Measurements from ENCODE around the gene USP30.
"Not testable (repeated sequence)": the region's sequence is repeated elsewhere in the genome, so short reads cannot be mapped to it uniquely, and the experiment has no call there.

USP30 gene

DNA sequence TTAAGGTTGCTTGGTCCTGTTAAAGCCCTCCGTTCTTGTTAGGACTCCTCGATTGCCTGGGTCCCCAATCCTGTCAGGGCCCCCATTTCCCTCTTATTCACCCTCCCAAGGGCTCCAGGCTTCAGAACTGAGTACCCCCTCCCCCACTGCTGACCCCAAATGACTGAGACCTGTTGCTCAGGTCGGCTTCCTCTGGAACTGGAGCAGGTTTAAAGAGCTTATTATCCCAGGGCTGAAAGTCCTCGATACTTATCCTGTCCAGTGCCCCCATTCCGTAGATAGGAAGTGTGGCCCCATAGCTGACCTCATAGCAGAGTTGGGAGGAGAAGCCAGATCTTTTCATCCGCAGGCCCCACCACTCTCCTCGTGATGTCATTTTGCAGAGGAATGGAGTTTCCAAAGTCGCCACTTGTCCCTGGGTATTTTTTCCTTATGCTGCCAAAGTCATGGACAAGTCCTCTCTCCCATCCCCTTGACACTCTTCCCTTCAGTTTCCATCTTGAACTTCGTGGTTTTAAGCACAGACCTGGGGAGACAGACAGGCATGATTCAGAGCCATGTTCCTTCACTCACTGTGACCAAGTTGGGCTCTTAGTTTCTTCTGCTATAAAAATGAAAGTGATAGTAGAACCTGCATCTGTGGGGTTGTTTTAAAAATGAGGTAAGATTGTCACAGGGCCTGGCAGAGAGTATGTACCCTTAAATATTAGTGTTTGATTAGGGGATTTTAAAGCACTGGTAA is 1.2 kb downstream of the USP30 start:
- no peak for DNase-seq

DNA sequence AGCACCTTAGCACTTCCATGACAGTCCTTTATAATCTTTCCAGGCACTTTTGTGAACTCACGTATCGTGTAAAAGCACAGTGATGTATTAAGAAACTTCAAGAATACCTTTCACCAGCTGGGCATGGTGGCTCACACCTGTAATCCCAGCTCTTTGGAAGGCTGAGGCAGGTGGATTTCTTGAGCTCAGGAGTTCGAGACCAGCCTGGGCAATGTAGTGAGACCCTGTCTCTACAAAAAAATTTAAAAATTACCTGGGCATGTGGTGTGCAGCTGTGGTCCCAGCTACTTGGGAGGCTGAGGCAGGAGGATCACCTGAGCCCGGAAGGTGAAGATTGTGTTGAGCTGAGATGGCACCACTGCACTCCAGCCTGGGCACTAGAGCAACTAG is 1.7 kb downstream of the USP30 start:
- not testable (repeated sequence) for DNase-seq

DNA sequence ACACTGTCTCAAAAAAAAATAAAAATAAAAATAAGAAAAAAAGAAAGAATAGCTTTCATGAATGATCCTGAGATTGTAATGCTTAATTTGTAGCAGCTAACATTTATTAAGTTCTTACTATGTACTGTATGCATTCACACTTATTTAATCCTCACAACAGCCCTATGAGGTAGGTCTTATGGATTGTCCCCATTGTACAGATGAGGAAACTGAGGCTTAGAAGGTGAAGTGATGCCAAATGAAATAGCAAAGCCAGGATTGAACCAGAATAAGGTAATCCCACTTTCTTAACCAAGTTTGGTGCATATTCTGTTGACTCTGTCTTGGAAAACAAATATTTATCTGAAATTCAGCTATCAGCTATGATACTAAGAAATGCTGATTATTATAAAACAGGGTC is 2.1 kb downstream of the USP30 start:
- DNase-seq = no peak

DNA sequence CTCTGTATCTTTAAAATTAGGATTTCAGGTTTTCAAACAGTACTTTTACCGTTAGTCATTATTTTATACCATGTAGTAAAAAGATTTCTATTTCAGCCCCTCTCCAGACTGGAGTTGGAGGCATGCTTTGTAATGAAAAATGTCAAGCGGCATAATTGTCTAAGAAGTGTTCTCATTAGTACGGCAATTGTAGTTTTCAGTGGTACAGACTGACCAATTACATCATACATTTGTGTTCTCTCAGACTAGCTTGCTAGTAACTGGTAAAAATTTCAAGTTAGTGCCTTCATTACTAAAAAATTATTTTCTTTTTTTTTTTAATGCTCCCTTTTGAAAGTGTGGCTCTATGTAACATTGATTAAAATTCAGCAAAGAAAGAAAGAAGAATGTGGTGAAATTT is 4.5 kb downstream of the USP30 start:
- no peak for DNase-seq

DNA sequence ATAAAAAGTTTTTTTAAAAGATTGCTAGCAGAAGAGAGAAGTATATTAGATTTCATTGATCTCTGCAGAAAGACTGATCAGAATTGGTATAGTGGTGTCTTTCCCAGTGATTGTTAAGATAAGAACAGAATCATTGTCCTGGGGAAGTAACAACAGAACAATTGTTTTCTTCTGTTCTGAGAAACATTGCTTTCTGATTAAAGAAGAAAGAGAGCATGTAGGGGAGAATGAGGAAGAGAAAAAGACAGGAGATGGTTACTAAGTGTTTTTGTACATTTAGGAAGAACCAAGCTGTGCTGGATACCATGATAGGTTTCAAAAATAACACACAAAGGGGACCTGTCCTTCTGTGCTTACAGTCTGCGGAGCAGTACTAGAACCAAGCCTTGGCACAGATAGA is 5.0 kb downstream of the USP30 start:
- DNase-seq = no peak

DNA sequence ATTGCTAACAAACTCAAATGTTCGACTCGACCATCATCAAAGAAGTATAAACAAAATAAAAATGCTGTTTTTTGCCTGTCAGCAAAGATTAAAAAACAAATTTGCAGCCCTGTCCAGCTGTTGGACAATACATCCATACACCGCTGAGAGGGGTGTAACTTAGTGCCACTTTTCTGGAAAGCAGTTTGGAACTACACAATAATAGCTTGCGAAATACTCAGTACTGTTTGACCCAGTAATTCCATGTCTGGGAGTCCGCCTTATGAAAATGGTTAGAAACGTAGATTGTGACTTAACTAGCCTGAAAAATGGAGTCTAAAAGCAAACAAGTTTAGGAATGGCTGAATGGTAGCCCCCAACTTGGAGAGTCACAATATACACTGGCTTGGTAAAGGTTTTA is 6.4 kb downstream of the USP30 start:
- no peak for DNase-seq

DNA sequence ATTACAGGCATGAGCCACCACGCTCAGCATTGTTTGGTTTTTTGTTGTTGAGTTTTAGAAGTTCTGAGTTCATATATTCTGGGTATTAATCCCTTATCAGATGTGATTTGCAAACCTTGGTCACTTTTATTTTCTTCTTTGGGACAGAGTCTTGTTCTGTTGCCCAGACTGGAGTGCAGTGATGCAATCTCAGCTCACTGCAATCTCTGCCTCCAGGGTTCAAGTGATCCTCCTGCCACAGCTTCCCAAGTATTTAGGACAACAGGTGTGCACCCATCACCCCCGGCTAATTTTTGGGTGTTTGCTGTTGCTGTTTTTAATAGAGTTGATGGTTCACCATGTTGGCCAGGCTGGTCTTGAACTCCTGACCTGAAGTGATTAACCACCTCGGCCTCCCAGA is 11.8 kb downstream of the USP30 start:
- DNase-seq = no peak

DNA sequence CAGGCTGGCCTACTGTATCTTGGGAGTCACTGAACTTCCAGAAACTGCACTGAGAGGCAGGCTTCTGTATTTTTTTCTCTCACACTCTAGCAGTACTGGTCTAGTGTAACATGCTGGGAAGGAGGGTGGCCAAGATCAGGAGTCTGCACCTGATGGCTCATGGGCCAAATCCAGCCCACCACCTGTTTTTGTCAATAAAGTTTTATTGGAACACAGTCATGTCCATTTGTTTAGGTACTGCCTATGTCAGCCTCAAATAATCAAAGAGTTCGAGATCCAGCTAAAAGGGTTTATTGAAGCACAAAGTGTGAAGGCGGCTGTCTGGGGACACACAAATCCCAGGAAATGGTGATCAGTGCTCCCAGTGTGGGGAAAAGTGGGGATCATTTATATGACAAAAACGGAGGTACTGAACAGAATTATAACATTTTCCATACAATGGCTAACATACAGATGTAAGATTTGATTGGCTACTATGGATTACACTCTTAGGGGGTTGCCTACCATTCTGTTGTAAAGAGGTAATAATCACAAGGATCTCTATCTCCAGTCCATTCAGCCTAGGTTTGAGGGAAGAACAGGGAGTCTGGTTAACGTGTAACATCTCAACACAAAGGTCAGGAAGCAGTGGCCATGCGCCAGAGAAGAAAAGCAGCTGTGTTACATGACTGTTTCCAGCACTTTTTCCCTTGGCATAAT is 12.9 kb downstream of the USP30 start:
- no peak for DNase-seq

DNA sequence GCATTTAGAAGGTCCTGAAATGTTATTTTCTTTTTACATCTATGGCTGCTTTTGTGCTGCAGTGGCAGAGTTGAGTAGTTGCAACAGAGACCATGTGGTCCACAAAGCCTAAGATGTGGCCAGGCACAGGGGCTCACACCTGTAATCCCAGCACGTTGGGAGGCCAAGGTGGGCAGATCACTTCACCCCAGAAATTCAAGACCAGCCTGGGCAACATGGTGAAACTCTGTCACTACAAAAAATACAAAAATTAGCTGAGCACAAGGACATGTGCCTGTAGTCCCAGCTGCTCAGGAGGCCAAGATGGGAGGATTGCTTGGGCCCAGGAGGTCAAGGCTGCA is 13.4 kb downstream of the USP30 start:
- DNase-seq = no peak

DNA sequence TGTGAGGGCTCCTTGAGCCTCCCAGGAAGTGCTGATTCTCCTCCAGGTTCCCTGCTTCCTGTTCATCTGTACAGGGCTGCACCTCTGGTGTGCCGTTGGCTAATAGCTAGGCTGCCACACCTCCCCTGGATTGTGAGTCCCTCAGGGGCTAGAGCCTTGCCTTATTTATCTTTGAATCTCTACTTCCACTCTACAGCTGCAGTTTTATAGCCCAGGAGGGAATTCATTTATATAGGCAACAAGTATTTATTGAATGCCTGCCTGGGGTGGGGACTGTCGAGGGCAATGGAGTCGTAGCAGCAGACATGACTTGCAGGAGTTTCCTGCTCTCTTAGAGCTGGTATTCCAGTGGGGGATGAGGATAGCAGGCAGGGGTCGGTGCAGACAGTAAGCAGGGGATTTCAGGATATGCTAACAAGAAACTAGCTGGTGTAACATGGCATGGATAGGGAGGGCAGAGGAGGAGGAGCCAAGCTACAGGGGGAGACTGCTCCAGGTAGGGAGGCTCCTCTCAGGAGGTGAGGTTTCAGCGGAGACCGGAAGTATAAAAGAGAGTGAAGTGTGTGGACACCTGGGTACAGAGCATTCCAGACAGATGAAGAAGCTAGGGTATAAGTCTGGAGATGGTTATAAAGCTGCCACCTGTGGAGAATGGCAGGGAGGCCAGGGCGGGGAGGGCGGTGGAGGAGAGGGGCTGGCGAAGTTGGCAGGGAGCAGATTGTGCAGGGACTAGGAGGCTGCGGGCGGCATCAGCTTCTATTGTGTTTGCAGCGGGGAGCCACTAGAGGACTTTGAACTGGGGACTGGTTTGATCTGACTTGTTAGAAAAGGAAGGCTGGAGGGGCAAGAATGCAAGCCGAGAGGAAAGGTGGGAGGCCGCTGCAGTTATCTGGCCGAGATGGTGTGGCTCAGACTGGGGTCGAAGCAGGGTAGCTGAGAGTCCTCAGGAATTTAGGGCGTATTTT is 17.2 kb downstream of the USP30 start:
- DNase-seq = no peak

DNA sequence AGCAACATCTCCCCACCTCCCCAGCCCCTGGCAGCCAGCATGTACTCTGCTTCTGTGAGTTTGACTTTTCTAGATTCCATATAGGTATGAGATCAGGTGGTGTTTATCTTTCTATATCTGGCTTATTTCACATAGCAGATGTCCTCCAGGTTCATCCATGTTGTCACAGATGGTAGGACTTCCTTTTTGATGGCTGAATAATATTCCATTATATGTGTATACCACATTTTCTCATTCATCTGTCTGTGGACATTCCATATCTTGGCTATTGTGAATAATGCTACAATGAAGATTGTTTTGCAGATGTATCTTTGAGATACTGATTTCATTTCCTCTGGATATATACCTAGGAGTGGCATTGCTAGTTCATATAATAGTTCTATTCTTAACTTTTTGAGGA is 22.5 kb downstream of the USP30 start:
- no peak for DNase-seq

DNA sequence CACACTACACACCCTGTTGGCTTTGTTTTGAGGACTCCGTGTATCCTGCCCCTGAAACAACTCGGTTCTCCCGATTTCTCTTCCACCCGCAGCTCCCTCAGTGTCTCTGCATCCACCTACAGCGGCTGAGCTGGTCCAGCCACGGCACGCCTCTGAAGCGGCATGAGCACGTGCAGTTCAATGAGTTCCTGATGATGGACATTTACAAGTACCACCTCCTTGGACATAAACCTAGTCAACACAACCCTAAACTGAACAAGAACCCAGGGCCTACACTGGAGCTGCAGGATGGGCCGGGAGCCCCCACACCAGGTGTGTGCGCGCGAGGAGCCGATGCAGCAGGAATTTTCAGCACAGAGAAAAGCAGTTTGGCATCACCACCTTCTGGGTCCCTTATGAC is 30.4 kb downstream of the USP30 start:
- no peak for DNase-seq

DNA sequence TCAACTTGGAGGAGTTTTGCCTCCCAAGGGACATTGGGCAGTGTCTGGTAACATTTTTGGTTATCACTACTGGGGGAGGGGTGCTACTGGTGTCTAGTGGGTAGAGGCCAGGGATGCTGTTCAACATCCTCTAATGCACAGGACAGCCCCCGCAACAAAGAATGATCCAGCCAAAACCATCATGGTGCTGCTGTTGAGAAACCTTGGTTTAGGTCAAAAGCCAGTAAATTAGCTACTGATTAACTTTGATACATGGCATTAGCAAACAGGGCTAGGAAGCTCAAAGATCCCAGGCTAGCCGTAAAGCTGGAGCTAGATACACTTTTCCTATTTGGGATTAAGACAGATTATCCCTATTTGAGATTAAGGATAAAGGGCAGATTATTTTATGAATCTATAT is 32.0 kb downstream of the USP30 start:
- DNase-seq = no peak

DNA sequence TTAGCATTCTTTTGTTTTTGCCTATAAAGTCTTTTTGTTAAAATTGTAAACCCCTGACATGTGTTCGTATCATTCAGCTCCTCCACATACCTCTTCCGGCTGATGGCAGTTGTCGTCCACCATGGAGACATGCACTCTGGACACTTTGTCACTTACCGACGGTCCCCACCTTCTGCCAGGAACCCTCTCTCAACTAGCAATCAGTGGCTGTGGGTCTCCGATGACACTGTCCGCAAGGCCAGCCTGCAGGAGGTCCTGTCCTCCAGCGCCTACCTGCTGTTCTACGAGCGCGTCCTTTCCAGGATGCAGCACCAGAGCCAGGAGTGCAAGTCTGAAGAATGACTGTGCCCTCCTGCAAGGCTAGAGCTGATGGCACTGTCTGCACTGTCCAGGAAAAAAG is 33.2 kb downstream of the USP30 start:
- no peak for DNase-seq

DNA sequence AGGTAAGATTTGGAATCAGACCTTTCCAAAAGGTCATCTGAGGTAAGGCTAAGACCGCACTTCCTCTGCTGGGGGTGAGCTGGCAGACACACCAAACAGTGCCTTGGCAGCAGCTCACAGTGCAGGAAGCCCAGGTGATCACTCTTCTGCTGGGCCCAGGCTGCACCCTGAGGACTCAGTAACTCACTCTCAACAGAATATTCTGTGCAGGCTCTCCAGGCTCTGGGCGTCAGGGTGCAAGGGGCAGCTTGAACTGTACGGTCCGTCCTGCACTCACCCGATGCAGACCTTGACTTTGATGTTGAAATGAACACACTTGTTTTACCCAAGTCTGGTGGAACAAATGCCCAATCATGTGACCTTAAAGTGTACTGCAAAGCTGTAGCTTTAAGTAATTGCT is 34.9 kb downstream of the USP30 start:
- no peak for DNase-seq

DNA sequence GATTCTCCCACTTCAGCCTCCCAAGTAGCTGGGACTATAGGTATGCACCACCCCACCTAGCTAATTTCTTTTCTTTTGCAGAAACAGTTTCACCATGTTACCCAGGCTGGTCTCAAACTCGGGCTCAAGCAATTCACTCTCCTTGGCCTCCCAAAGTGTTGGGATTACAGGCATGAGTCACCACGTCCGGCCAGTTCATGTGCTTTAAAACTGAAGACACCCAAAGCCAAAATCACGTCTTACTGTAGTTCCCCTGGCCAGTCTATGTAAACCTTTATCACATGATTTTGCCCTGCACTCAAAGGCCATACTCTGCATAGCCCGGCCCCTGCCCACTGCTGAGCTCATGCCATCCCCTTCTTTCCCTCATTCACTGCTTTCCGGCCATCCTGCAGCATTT is 36.4 kb downstream of the USP30 start:
- DNase-seq = no peak

DNA sequence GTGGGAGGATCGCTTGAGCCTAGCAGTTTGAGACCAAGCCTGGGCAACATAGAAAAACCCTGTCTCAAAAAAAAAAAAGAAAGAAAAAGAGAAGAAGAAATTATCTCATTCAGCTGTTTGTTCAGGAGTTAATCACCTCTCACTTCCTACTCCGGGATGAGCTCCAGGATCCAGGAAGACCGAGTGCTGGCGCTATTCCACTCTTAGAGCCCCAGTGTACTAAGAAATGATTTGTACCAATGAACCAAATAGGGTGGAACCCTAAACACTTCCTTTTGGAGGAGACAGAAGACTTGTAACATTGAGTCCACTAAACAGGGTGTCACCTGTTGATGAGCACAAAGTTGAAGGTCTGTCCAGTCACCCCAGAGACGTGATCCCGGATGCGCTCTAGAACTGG is 37.3 kb downstream of the USP30 start:
- no peak for DNase-seq

DNA sequence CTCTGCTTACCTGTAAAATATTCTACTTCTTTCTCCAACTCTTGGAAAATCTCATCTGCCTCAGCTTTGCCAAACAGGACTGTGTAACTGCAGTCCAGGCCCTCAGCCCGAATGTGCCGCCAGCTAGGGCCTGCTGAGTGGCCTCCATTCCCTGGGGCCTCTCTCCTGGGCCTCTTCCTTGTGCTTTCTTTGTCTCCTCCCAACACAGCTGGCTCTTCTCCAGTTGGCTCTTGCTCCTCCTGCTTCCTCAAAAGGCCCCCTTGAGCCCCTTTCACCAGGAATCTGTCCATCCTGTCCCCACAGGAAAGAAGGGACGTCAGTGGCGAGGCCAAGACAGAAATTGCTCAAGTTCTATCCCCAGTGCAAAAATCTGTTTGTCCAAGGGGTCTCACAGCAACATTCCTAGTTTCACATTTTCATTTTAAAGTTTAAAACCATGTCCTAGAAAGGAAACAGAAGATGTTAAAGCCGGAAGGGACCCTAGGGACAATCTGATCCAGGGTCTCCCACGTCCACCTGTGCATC is 40.2 kb downstream of the USP30 start:
- no peak for DNase-seq

DNA sequence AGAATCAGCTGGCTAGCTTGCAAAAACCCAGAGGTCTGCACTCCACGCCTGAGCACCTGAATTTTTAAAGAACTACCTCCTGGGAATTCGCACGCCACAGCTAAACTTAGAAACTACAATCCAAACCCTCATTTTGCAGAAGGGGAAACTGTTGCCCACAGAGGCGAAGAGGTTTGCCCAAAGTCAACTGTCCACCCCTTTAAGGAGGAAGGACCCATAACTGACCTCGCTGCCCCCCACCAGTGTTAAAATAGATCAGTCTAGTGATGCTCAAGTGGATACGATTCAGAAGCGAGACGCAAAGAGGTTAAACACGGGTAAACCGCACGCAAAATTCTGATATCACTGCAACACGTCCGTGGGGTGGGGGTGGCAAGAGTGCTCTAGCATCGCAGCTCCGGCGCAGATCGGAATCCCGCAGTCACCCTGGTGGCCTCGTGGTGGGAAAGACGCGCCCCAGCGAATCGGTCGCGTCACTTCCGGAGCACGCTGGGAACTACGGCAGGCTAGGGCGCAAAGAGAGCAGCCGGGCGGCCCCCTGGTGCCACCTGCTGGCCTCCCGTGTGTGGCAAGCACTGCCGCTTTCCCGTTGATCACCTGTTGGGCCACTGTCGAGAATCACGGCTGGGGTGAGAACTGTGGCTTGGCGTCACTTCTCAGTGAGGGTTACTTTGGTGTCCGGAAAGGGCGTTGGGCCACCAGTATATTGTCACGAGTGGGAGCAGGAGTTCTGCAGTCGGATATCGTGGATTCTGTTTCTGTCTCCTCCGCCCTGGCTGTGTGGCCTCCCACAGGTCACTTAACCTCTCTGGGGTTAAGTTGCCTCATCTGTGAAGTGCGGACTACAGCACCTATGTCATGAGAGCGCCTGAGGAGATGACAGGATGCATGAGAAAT is 40.9 kb downstream of the USP30 start, which contains the start of gene ALKBH2:
Gene ALKBH2, minus strand, starts transcription at position 451 of the 897 bp plus-strand sequence. CDS start 686 bp downstream, outside the sequence.
- peak; percentile 87 for DNase-seq

DNA sequence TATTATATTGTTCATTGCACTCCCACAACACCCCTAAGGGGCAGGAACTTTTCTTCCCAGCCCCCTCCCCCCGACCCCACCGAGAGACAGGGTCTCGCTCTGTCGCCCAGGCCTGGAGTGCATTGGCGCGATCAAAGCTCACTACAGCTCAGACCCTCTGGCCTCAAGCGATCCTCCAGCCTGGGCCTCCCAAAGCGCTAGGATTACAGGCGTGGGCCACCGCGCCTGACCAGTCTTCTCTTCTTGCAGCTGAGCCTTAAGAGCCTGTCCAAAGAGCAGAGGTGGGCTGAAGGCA is 44.7 kb downstream of the USP30 start:
- DNase-seq = no peak

DNA sequence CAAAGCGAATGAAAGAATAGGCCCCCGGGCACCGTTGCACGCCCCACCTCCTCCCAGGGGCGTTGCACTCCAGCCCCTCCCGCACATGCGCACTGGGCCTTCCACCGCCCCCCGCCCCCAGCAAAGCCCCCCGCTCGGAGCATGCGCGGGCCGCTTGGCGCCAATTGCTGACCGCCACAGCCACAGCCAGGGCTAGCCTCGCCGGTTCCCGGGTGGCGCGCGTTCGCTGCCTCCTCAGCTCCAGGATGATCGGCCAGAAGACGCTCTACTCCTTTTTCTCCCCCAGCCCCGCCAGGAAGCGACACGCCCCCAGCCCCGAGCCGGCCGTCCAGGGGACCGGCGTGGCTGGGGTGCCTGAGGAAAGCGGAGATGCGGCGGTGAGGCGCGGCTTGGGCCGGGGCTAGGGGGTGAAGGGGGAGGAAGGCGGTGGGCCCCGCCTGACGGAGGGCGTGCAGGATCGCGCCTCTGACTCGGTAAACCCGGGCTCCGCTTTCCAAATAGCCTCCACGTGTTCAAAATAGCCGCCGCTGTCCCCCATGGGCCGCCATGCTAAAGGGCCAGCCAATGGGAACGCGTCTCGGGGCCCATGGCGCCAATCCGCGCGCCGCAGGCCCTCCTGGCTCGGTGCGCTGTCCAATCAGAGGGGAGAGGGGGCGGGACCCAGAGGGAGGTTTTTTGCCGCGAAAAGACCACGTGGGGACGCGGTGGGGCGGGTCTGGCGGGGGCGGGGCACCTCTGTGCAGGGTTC is 45.2 kb downstream of the USP30 start, which contains the start of gene UNG:
Gene UNG, plus strand, starts transcription at position 163 of the 748 bp plus-strand sequence. Its CDS starts 83 bp downstream, at position 246.
- DNase-seq = peak; percentile 89

DNA sequence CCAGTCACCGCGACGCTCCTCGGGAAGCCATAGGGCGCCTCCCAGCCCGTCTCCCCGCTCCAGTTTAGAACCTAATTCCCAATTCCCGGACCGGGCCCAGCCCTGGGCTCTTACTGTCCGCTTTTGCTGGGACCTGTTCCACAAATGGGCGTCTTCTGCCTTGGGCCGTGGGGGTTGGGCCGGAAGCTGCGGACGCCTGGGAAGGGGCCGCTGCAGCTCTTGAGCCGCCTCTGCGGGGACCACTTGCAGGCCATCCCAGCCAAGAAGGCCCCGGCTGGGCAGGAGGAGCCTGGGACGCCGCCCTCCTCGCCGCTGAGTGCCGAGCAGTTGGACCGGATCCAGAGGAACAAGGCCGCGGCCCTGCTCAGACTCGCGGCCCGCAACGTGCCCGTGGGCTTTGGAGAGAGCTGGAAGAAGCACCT is 45.8 kb downstream of the USP30 start:
- DNase-seq = no peak
